Measurements from ENCODE around the gene KSR1.
"Not testable (repeated sequence)": the region's sequence is repeated elsewhere in the genome, so short reads cannot be mapped to it uniquely, and the experiment has no call there.

KSR1 gene

GRCh38 chr17:27638415-27638914 lies 182.2 kb downstream of the KSR1 start:
- in situ Hi-C loops (cut with HindIII; ENCODE audit: low pct_ligation_motif_present, low pct_unique_long_range_greater_than_20kb, low sequenced_read_pairs); DNase-seq: not testable (repeated sequence)

GRCh38 chr17:27640790-27641189 lies 184.5 kb downstream of the KSR1 start:
- in situ Hi-C loops (cut with HindIII; ENCODE audit: low pct_ligation_motif_present, low pct_unique_long_range_greater_than_20kb, low sequenced_read_pairs), result no loop called here
- DNase-seq, result no peak

- no peak for DNase-seq
- in situ Hi-C loops (cut with HindIII; ENCODE audit: low pct_ligation_motif_present, low pct_unique_long_range_greater_than_20kb, low sequenced_read_pairs), result no loop called here
Measured at GRCh38 chr17:27644586-27644985, 188.3 kb downstream of the KSR1 start.

GRCh38 chr17:27645621-27646020 lies 189.4 kb downstream of the KSR1 start:
- in situ Hi-C loops (cut with HindIII; ENCODE audit: low pct_ligation_motif_present, low pct_unique_long_range_greater_than_20kb, low sequenced_read_pairs); DNase-seq: not testable (repeated sequence)

- no peak for DNase-seq
- in situ Hi-C loops (cut with HindIII; ENCODE audit: low pct_ligation_motif_present, low pct_unique_long_range_greater_than_20kb, low sequenced_read_pairs), result no loop called here
Measured at GRCh38 chr17:27646232-27646631, 190.0 kb downstream of the KSR1 start.

- in situ Hi-C loops (cut with HindIII; ENCODE audit: low pct_ligation_motif_present, low pct_unique_long_range_greater_than_20kb, low sequenced_read_pairs), result no loop called here
- DNase-seq, result no peak
Measured at GRCh38 chr17:27647765-27648164, 191.5 kb downstream of the KSR1 start.

- DNase-seq; in situ Hi-C loops (cut with HindIII; ENCODE audit: low pct_ligation_motif_present, low pct_unique_long_range_greater_than_20kb, low sequenced_read_pairs): not testable (repeated sequence)
Measured at GRCh38 chr17:27649111-27649571, 192.9 kb downstream of the KSR1 start.

GRCh38 chr17:27649929-27650328 lies 193.7 kb downstream of the KSR1 start:
- in situ Hi-C loops (cut with HindIII; ENCODE audit: low pct_ligation_motif_present, low pct_unique_long_range_greater_than_20kb, low sequenced_read_pairs), result no loop called here
- DNase-seq, result no peak

- in situ Hi-C loops (cut with HindIII; ENCODE audit: low pct_ligation_motif_present, low pct_unique_long_range_greater_than_20kb, low sequenced_read_pairs), result no loop called here
- no peak for DNase-seq
Measured at GRCh38 chr17:27650836-27651235, 194.6 kb downstream of the KSR1 start.

GRCh38 chr17:27651411-27652345 lies 195.4 kb downstream of the KSR1 start:
- peak; percentile 49 for DNase-seq

GRCh38 chr17:27653449-27653971 lies 197.3 kb downstream of the KSR1 start:
- DNase-seq; in situ Hi-C loops (cut with HindIII; ENCODE audit: low pct_ligation_motif_present, low pct_unique_long_range_greater_than_20kb, low sequenced_read_pairs): not testable (repeated sequence)

More at GRCh38 chr17:27651411-27652345, 195.4 kb downstream of the KSR1 start:
- in situ Hi-C loops (cut with HindIII; ENCODE audit: low pct_ligation_motif_present, low pct_unique_long_range_greater_than_20kb, low sequenced_read_pairs), result no loop called here

GRCh38 chr17:27654136-27654535 lies 197.9 kb downstream of the KSR1 start:
- in situ Hi-C loops (cut with HindIII; ENCODE audit: low pct_ligation_motif_present, low pct_unique_long_range_greater_than_20kb, low sequenced_read_pairs), result no loop called here

GRCh38 chr17:27654654-27655524 lies 198.6 kb downstream of the KSR1 start:
- peak; percentile 78 for DNase-seq
- in situ Hi-C loops (cut with HindIII; ENCODE audit: low pct_ligation_motif_present, low pct_unique_long_range_greater_than_20kb, low sequenced_read_pairs), result no loop called here

More at GRCh38 chr17:27654136-27654535, 197.9 kb downstream of the KSR1 start:
- no peak for DNase-seq

GRCh38 chr17:27655525-27656111 lies 199.4 kb downstream of the KSR1 start:
- DNase-seq; in situ Hi-C loops (cut with HindIII; ENCODE audit: low pct_ligation_motif_present, low pct_unique_long_range_greater_than_20kb, low sequenced_read_pairs): not testable (repeated sequence)

GRCh38 chr17:27656620-27657019 lies 200.4 kb downstream of the KSR1 start:
- DNase-seq; in situ Hi-C loops (cut with HindIII; ENCODE audit: low pct_ligation_motif_present, low pct_unique_long_range_greater_than_20kb, low sequenced_read_pairs): not testable (repeated sequence)

GRCh38 chr17:27657620-27658019 lies 201.4 kb downstream of the KSR1 start:
- peak; percentile 44 for DNase-seq
- in situ Hi-C loops (cut with HindIII; ENCODE audit: low pct_ligation_motif_present, low pct_unique_long_range_greater_than_20kb, low sequenced_read_pairs), result no loop called here

- no peak for DNase-seq
- in situ Hi-C loops (cut with HindIII; ENCODE audit: low pct_ligation_motif_present, low pct_unique_long_range_greater_than_20kb, low sequenced_read_pairs), result no loop called here
Measured at GRCh38 chr17:27659683-27660082, 203.4 kb downstream of the KSR1 start.

- in situ Hi-C loops (cut with HindIII; ENCODE audit: low pct_ligation_motif_present, low pct_unique_long_range_greater_than_20kb, low sequenced_read_pairs), result no loop called here
- DNase-seq, result no peak
Measured at GRCh38 chr17:27660436-27660835, 204.2 kb downstream of the KSR1 start.

All from ACHN (cell line).